Embryonic facial prominence (tissue), 1 donor: ENCODE measurements around the gene AKAP6.
"Not testable (repeated sequence)": the region's sequence is repeated elsewhere in the genome, so short reads cannot be mapped to it uniquely, and the experiment has no call there.

ENCODE experiments used
- DNase-seq: peaks from one replicate; pipeline ENCODE4 v3.0.0-alpha.2; 2016; ENCODE audit errors: extremely low spot score

The AKAP6 gene

DNA sequence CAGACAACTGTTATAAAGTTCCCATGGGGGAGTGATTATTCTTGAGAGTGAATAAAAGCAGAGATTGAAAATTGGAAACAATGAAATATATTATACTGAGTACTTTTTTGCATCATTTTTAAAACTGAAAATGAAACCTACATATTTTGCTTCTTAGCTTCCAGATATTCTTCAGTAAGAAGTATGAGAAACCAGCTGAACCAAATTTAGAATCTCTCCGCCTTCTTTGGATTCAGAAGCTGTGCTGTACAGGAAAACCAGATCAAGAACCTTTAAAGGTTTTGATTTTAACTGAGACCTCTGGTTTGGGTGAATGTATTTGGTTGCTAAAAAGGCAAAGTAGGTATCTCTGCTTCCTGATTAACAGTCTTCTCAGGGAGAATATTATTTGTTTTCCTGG is 109.4 kb downstream of the AKAP6 start:
- no peak for DNase-seq

DNA sequence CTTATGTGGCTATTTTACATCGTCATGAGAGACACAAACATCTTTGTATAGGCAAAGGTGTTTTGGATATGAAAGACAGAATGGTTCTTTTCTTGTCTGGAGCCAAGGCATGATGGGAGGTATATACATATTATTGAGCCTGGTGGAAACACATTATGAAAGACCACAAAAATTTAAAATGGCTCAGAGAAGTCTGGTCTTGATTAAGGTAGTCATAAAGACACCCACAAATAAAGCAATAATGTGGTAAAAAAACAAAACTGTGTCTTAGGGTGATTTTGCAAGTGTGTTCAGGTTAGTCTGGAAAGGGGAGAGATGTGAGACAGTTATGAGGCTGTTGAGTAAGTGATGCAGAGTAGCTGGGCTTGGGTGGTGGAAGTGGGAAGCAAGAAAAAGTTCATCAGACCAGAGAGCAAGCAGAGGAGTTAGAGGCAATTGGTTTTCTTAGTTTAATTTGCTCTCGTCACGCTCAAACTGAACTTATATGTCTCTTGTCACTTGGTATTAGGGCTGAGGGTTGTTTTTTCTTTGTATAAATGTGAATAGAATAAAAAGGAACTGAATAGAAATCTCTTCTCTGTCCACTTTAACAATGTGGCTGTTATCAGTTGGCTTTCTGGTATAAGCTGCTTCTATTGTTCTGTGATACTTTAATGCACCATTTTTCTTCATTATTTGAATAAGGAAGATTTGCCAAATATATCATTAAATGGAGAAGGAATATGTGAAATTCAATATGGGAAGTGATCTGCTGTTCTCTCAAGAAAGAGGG is 115.0 kb downstream of the AKAP6 start:
- no peak for DNase-seq

- no peak for DNase-seq
Observed at GRCh38 chr14:32447371-32447770, 118.3 kb downstream of the AKAP6 start.

- DNase-seq, result no peak
Observed at GRCh38 chr14:32449648-32450047, 120.5 kb downstream of the AKAP6 start.

- no peak for DNase-seq
Observed at GRCh38 chr14:32450919-32451675, 122.0 kb downstream of the AKAP6 start.

- no peak for DNase-seq
Observed at GRCh38 chr14:32453857-32454810, 125.0 kb downstream of the AKAP6 start.

GRCh38 chr14:32457213-32457920 is 128.3 kb downstream of the AKAP6 start:
- no peak for DNase-seq

DNA sequence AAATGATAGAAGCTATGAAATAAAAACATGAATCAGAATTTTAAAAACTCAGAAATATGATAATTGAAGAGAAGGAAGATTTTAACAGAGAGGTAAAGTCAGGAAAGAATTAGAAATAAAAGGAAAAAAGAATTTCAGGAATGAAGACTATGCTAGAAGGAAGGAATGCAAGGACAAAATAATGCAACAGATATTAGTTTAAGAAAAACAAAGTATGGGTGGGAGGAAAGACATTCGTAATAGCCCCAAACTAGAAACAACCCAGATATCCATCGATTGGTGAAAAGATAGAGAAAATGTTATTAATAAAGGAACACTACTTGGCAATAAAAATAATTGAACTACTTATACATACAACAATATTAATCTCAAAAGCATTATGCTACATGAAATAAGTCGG is 129.6 kb downstream of the AKAP6 start:
- DNase-seq, result no peak

GRCh38 chr14:32460267-32460666 is 131.2 kb downstream of the AKAP6 start:
- DNase-seq, result no peak

DNA sequence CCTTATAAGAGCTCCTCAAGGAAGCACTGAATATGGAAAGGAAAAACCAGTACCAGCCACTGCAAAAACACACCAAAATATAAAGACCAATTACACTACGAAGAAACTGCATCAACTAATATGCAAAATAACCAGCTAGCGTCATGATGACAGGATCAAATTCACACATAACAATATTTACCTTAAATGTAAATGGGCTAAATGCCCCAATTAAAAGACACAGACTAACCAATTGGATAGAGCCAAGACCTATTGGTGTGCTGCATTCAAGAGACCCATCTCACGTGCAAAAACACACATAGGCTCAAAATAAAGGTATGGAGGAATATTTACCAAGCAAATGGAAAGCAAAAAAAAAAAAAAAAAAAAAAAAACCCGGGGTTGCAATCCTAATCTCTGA is 133.5 kb downstream of the AKAP6 start:
- not testable (repeated sequence) for DNase-seq

GRCh38 chr14:32468955-32469354 is 139.9 kb downstream of the AKAP6 start:
- DNase-seq, result peak; percentile 5

GRCh38 chr14:32469388-32470160 is 140.5 kb downstream of the AKAP6 start:
- DNase-seq, result peak; percentile 69

GRCh38 chr14:32470161-32470715 is 141.1 kb downstream of the AKAP6 start:
- no peak for DNase-seq

- peak; percentile 6 for DNase-seq
Observed at GRCh38 chr14:32471181-32471580, 142.1 kb downstream of the AKAP6 start.

- DNase-seq, result no peak
Observed at GRCh38 chr14:32472076-32472475, 143.0 kb downstream of the AKAP6 start.

- peak; percentile 89 for DNase-seq
Observed at GRCh38 chr14:32472512-32473463, 143.7 kb downstream of the AKAP6 start.

DNA sequence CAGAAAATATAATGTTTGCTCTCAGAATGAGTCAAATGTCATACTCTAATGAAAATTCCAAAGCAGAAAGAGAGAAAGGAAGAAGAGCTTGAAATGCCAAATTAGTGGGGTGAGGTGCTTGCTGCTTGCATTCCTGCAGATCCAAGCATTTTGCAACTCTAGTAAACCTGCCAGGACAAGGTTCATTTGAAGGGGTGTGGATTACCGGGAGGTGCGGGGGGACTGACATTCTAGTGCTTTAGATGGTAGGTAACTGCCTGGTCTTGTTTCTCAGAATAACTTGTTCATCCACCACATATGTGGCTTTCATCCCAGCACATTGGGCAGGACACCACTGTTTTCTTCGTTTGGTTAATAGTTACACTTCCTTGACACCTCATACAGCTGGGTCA is 144.4 kb downstream of the AKAP6 start:
- DNase-seq, result peak; percentile 54

DNA sequence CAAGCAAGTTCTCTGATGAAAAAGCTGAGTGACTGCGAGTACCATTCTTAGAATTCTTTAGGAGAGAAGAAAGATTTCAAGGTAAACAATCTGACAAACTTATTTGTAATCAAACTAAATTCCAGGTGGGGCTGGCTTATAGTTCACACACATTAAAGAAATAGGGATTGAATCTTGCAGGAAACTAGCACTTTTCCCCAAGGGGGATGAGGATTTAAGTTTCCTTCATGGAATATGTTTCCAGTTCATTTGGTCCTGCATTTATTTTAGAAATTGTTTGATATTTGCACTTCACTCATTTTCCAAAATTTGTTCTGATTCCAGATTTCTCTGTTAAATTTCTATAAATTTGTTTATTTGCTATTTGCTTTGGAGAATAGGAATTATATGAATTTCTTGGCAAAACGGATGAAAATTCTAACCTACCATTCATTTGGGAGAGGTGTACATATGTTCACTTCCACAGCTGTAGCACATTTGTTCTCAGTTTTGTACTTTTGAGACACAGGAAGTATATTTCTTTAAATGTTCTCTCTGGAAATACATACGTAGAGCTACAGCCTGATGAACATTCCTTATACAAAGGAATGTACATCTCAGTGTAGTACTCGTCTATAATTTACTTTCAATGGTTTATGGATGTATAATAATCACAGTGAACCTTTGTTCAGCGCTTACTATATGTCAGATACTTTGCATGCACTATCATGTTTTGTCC is 145.5 kb downstream of the AKAP6 start:
- DNase-seq, result no peak
